Liver (tissue), 9 donors: ENCODE measurements around the gene UBE2QL1. TPM values are rescaled to one million over a fixed set of nuclear protein-coding genes. Genes with fewer than 3 reads are reported as not detected.

ENCODE experiments used
- DNase-seq: peaks from one replicate; pipeline ENCODE4 v3.0.0-alpha.2; 2017; ENCODE audit warnings: low spot score
- H3K27ac ChIP-seq, 2 donors: one replicate each; pipeline ENCODE4 v1.7.0; 2013; ENCODE audit warnings: inconsistent platforms in 2 of 2, low read length in 2 of 2, control low read depth in 1 of 2, low read depth in 1 of 2, mild to moderate bottlenecking in 1 of 2
- H3K27me3 ChIP-seq, 4 donors: one replicate each; pipeline versions ENCODE4 v1.6.1 to v1.7.0; 2013; ENCODE audit warnings: low read length in 3 of 4, inconsistent platforms in 1 of 4, mild to moderate bottlenecking in 1 of 4, moderate library complexity in 1 of 4; ENCODE audit not compliant: control insufficient read depth in 4 of 4, insufficient read depth in 4 of 4
- H3K36me3 ChIP-seq, 4 donors: one replicate each; pipeline versions ENCODE4 v1.6.1 to v1.7.0; 2013; ENCODE audit warnings: low read length in 3 of 4, mild to moderate bottlenecking in 3 of 4, low read depth in 1 of 4, moderate library complexity in 1 of 4; ENCODE audit not compliant: control insufficient read depth in 4 of 4, insufficient read depth in 3 of 4
- H3K4me1 ChIP-seq, 4 donors: one replicate each; pipeline versions ENCODE4 v1.6.1 to v1.7.0; 2013; ENCODE audit warnings: low read length in 3 of 4, mild to moderate bottlenecking in 3 of 4, moderate library complexity in 1 of 4; ENCODE audit not compliant: control insufficient read depth in 4 of 4, insufficient read depth in 4 of 4
- H3K4me3 ChIP-seq, 3 donors: one replicate each; pipeline versions ENCODE4 v1.6.1 to v1.7.0; 2013; ENCODE audit warnings: low read length in 3 of 3, control low read depth in 1 of 3, low read depth in 1 of 3, mild to moderate bottlenecking in 1 of 3
- H3K9ac ChIP-seq, 2 donors: one replicate each; pipeline ENCODE4 v1.7.0; 2013; ENCODE audit warnings: low read length in 2 of 2, mild to moderate bottlenecking in 2 of 2, moderate library complexity in 2 of 2, control low read depth in 1 of 2, low read depth in 1 of 2
- H3K9me3 ChIP-seq, 4 donors: one replicate each; pipeline versions ENCODE4 v1.6.1 to v1.7.0; 2013; ENCODE audit warnings: low read length in 3 of 4; ENCODE audit not compliant: control insufficient read depth in 4 of 4
- EGR1 ChIP-seq, 2 donors: IDR thresholded peaks; 2 replicates each; pipeline ENCODE4 v1.6.1; 2016 to 2018; ENCODE audit warnings: antibody characterized with exemption in 2 of 2, low read depth in 2 of 2
- FOXA1 ChIP-seq: IDR thresholded peaks from 2 replicates; pipeline ENCODE4 v1.6.1; 2016; ENCODE audit warnings: antibody characterized with exemption
- FOXA2 ChIP-seq: IDR thresholded peaks from 2 replicates; pipeline ENCODE4 v1.6.1; 2016; ENCODE audit warnings: antibody characterized with exemption
- GABPA ChIP-seq, 2 donors: IDR thresholded peaks in 1 of 2; conservative IDR thresholded peaks in 1 of 2; 2 replicates each; pipeline ENCODE4 v1.6.1; 2016; ENCODE audit warnings: antibody characterized with exemption in 2 of 2, mild to moderate bottlenecking in 1 of 2, moderate library complexity in 1 of 2
- HNF4A ChIP-seq, 2 donors: conservative IDR thresholded peaks; 2 replicates each; pipeline ENCODE4 v1.6.1; 2016; ENCODE audit warnings: antibody characterized with exemption in 2 of 2, mild to moderate bottlenecking in 2 of 2
- HNF4G ChIP-seq: IDR thresholded peaks from 2 replicates; pipeline ENCODE4 v1.6.1; 2016; ENCODE audit warnings: antibody characterized with exemption
- JUND ChIP-seq, 2 donors: IDR thresholded peaks; 2 replicates each; pipeline ENCODE4 v1.6.1; 2016; ENCODE audit warnings: antibody characterized with exemption in 2 of 2
- NR2F2 ChIP-seq: IDR thresholded peaks from 2 replicates; pipeline ENCODE4 v1.6.1; 2016; ENCODE audit warnings: antibody characterized with exemption
- RAD21 ChIP-seq, 2 donors: IDR thresholded peaks; 2 replicates each; pipeline ENCODE4 v1.6.1; 2016; ENCODE audit warnings: antibody characterized with exemption in 2 of 2, mild to moderate bottlenecking in 2 of 2
- RXRA ChIP-seq, 2 donors: IDR thresholded peaks; 2 replicates each; pipeline ENCODE4 v1.6.1; 2017 to 2018; ENCODE audit warnings: antibody characterized with exemption in 2 of 2, mild to moderate bottlenecking in 1 of 2
- SP1 ChIP-seq: IDR thresholded peaks from 2 replicates; pipeline ENCODE4 v1.6.1; 2018; ENCODE audit warnings: antibody characterized with exemption, mild to moderate bottlenecking
- TAF1 ChIP-seq: conservative IDR thresholded peaks from 2 replicates; pipeline ENCODE4 v1.6.1; 2016; ENCODE audit warnings: antibody characterized with exemption, mild to moderate bottlenecking
- YY1 ChIP-seq: IDR thresholded peaks from 2 replicates; pipeline ENCODE4 v1.6.1; 2016; ENCODE audit warnings: antibody characterized with exemption, mild to moderate bottlenecking
- WGBS: extraction: QIAGEN DNeasy Blood & Tissue Kit; methylation state at CpG from one replicate; pipeline ENCODE4 v1.1.7; 2013; 5-methylcytosine and 5-hydroxymethylcytosine counted together
- polyA plus RNA-seq, 2 donors: library from polyadenylated mRNA; stranded (reverse) in 1 of 2; unstranded in 1 of 2; fragments of 200-250 nt in 1 of 2; fragments of >200 nt in 1 of 2; fragmentation: Nextera tagmentation in 1 of 2; extraction: Ambion mirVana in 1 of 2; gene quantifications; one replicate each; pipeline versions ENCODE4 v1.2.1 to v1.2.3, GENCODE V29; 2013 to 2015
- total RNA-seq, 2 donors: library from RNA; depleted of rRNA; stranded (reverse); fragments of >200 nt; gene quantifications; one replicate each; pipeline ENCODE4 v1.2.3, GENCODE V29; 2014
- TF ChIP-seq, protein P1 (sequence below): IDR thresholded peaks from 2 replicates; pipeline ENCODE4 v1.6.1; 2016; ENCODE audit warnings: antibody characterized with exemption
- TF ChIP-seq, protein P2 (sequence below): IDR thresholded peaks from 2 replicates; pipeline ENCODE4 v1.6.1; 2016; ENCODE audit warnings: antibody characterized with exemption
- TF ChIP-seq, protein P3 (sequence below): IDR thresholded peaks from 2 replicates; pipeline ENCODE4 v1.6.1; 2016; ENCODE audit warnings: antibody characterized with exemption
- TF ChIP-seq, protein P4 (sequence below): IDR thresholded peaks from 2 replicates; pipeline ENCODE4 v1.6.1; 2016; ENCODE audit warnings: antibody characterized with exemption, mild to moderate bottlenecking
- TF ChIP-seq, protein P5 (sequence below): fragments of 150-350 bp; IDR thresholded peaks from 2 replicates; pipeline ENCODE4 v1.5.1; 2017; ENCODE audit warnings: improper control_type of control experiment, low read depth, low read length; ENCODE audit not compliant: missing input control
- donor health status: healthy.
- donor health status: healthy.
- donor health status: healthy.
- donor health status: healthy.
- donor health status: healthy.

Gene UBE2QL1
- total and polyA plus RNA-seq, 4 donors: 0.09 to 1.9 (median 0.36) TPM

DNA sequence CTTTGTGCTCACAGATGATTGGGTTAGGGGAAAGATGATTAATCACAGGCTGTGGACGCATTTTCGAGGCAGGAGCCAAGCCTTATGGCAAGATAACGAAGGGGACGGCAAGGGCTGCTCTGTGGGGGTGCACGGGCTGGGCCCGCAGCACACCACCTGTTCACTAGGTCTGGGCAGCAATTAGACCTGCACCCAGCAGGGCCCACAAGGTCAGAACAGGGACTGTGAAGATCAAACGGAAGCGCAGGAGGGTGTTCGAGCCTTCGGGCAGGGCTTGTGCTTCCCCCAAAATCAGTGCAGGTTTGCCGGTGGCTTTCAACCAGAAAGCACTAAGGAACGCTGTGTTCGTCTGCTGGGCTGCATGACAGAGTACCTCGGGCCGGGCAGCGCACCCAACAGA is 73.7 kb downstream of the UBE2QL1 start:
- TF ChIP-seq HNF4G (no peak), EGR1 (IDR thresholded peaks at IDR 0.05; ENCODE audit: low read depth in 2 of 2) (no peak), FOXA1 (no peak), FOXA2 (no peak), YY1 (no peak), NR2F2 (no peak), RAD21 (IDR thresholded peaks at IDR 0.05) (no peak), RXRA (IDR thresholded peaks at IDR 0.05) (no peak), GABPA (IDR thresholded peaks at IDR 0.05 in 1 of 2, conservative IDR thresholded peaks at IDR 0.05 in 1 of 2) (no peak), JUND (IDR thresholded peaks at IDR 0.05) (no peak), HNF4A (conservative IDR thresholded peaks at IDR 0.05) (no peak), SP1 (no peak)
- TF ChIP-seq, protein P1, sequence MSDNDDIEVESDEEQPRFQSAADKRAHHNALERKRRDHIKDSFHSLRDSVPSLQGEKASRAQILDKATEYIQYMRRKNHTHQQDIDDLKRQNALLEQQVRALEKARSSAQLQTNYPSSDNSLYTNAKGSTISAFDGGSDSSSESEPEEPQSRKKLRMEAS: no peak
- TF ChIP-seq, protein P2, sequence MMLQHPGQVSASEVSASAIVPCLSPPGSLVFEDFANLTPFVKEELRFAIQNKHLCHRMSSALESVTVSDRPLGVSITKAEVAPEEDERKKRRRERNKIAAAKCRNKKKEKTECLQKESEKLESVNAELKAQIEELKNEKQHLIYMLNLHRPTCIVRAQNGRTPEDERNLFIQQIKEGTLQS: no peak
- TF ChIP-seq, protein P3, sequence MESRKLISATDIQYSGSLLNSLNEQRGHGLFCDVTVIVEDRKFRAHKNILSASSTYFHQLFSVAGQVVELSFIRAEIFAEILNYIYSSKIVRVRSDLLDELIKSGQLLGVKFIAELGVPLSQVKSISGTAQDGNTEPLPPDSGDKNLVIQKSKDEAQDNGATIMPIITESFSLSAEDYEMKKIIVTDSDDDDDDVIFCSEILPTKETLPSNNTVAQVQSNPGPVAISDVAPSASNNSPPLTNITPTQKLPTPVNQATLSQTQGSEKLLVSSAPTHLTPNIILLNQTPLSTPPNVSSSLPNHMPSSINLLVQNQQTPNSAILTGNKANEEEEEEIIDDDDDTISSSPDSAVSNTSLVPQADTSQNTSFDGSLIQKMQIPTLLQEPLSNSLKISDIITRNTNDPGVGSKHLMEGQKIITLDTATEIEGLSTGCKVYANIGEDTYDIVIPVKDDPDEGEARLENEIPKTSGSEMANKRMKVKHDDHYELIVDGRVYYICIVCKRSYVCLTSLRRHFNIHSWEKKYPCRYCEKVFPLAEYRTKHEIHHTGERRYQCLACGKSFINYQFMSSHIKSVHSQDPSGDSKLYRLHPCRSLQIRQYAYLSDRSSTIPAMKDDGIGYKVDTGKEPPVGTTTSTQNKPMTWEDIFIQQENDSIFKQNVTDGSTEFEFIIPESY: no peak
- TF ChIP-seq, protein P4, sequence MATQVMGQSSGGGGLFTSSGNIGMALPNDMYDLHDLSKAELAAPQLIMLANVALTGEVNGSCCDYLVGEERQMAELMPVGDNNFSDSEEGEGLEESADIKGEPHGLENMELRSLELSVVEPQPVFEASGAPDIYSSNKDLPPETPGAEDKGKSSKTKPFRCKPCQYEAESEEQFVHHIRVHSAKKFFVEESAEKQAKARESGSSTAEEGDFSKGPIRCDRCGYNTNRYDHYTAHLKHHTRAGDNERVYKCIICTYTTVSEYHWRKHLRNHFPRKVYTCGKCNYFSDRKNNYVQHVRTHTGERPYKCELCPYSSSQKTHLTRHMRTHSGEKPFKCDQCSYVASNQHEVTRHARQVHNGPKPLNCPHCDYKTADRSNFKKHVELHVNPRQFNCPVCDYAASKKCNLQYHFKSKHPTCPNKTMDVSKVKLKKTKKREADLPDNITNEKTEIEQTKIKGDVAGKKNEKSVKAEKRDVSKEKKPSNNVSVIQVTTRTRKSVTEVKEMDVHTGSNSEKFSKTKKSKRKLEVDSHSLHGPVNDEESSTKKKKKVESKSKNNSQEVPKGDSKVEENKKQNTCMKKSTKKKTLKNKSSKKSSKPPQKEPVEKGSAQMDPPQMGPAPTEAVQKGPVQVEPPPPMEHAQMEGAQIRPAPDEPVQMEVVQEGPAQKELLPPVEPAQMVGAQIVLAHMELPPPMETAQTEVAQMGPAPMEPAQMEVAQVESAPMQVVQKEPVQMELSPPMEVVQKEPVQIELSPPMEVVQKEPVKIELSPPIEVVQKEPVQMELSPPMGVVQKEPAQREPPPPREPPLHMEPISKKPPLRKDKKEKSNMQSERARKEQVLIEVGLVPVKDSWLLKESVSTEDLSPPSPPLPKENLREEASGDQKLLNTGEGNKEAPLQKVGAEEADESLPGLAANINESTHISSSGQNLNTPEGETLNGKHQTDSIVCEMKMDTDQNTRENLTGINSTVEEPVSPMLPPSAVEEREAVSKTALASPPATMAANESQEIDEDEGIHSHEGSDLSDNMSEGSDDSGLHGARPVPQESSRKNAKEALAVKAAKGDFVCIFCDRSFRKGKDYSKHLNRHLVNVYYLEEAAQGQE: no peak
- TF ChIP-seq, protein P5, sequence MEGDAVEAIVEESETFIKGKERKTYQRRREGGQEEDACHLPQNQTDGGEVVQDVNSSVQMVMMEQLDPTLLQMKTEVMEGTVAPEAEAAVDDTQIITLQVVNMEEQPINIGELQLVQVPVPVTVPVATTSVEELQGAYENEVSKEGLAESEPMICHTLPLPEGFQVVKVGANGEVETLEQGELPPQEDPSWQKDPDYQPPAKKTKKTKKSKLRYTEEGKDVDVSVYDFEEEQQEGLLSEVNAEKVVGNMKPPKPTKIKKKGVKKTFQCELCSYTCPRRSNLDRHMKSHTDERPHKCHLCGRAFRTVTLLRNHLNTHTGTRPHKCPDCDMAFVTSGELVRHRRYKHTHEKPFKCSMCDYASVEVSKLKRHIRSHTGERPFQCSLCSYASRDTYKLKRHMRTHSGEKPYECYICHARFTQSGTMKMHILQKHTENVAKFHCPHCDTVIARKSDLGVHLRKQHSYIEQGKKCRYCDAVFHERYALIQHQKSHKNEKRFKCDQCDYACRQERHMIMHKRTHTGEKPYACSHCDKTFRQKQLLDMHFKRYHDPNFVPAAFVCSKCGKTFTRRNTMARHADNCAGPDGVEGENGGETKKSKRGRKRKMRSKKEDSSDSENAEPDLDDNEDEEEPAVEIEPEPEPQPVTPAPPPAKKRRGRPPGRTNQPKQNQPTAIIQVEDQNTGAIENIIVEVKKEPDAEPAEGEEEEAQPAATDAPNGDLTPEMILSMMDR: no peak
- no peak overlapping the region for H3K4me3 ChIP-seq
- H3K9ac ChIP-seq: no peak overlapping the region
- 92% methylated on average over 16 of the region's 16 CpGs for WGBS
- no peak for DNase-seq
- H3K36me3 ChIP-seq: no peaks in the 10 kb centered on the region
- H3K27me3 ChIP-seq: no peaks in the 10 kb centered on the region
- no peaks in the 10 kb centered on the region for H3K9me3 ChIP-seq
- peaks cover 3 to 22% (median 8%) of the 10 kb centered on the region in 4 donors for H3K4me1 ChIP-seq
- no peak overlapping the region for H3K27ac ChIP-seq

DNA sequence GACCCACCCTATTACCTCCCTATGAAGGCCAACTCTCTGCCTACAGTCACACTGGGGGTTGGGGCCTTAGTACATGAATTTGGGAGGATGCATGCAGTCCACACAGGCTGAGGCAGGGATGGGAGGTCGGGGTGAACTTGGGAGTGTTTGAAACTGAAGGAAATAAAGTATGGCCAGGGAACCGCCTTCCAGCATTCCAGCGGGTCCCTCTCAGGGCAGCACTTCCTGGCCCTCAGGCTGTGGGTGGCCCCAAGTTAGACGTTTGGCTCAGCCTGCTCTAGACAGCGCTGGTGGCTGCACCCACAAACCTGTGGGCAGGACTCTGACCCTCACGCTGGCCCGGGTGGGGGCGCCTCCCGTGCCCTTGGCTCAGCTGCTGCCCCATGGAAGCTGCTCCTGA is 74.3 kb downstream of the UBE2QL1 start:
- peaks cover 3 to 22% (median 8%) of the 10 kb centered on the region in 4 donors for H3K4me1 ChIP-seq
- DNase-seq: no peak
- no peaks in the 10 kb centered on the region for H3K27me3 ChIP-seq
- no peak overlapping the region for H3K9ac ChIP-seq
- WGBS: 76% methylated on average over 9 of the region's 9 CpGs
- no peaks in the 10 kb centered on the region for H3K36me3 ChIP-seq
- H3K27ac ChIP-seq: no peak overlapping the region
- no peaks in the 10 kb centered on the region for H3K9me3 ChIP-seq
- H3K4me3 ChIP-seq: no peak overlapping the region
- TF ChIP-seq GABPA (IDR thresholded peaks at IDR 0.05 in 1 of 2, conservative IDR thresholded peaks at IDR 0.05 in 1 of 2) (no peak), FOXA1 (no peak), EGR1 (IDR thresholded peaks at IDR 0.05; ENCODE audit: low read depth in 2 of 2) (no peak), YY1 (no peak), TAF1 (no peak)
- TF ChIP-seq, protein P1: no peak
- TF ChIP-seq, protein P4: no peak
- TF ChIP-seq, protein P5: no peak
